HG03571 (cell line): ENCODE data around the gene ZNF664.

Experiments
- ATAC-seq: cut with Tn5 transposase; IDR thresholded peaks from one replicate; pipeline ENCODE4 v1.9.1; 2021; ENCODE audit not compliant: unreplicated experiment

Gene ZNF664

GRCh38 chr12:124057691-124058090 lies 84.7 kb downstream of the ZNF664 start:
- ATAC-seq, result no peak

DNA sequence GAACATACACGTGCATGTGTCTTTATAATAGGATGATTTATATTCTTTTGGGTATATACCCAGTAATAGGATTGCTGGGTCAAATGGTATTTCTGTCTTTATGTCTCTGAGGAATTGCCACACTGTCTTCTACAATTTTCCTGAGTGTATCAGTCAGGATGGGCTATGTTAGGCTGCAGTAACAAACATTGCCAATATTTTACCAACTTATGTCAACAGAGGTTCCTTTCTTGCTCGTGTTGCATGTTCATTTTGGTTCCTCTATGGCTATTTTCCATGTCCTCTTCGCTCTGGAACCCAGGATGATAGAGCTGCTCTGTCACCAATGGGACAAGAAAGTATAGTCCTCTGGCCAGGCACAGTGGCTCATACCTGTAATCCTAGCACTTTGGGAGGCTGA lies 86.7 kb downstream of the ZNF664 start:
- ATAC-seq, result no peak
